ENCODE results near the gene PIGU.
"Not testable (repeated sequence)": the region's sequence is repeated elsewhere in the genome, so short reads cannot be mapped to it uniquely, and the experiment has no call there.

Gene PIGU

DNA sequence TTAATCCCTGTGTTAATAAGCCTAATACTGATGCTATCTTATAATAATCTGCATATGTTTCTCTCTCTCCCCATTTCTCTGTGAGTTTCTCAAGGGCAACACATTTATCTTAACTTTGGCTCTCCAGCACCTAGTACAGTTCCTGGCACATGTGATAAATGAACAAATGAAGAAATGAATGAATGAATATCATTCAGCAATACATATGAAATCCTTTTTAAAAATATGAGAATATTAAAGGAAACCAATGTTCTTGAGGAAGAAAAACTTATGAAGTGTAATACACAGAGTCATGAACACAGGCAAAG lies 55.9 kb downstream of the PIGU start:
- DNase-seq = no peak
- Histone ChIP-seq H2BK15ac (ENCODE audit: low read depth, poor library complexity, severe bottlenecking) (no peak overlapping the region), H3K9ac (ENCODE audit: low read length) (no peak overlapping the region), H3K36me3 (ENCODE audit: control insufficient read depth in 1 of 2, insufficient read depth in 2 of 2, low read depth in 1 of 2, low read length in 2 of 2) (peaks cover 9 to 16% of the 10 kb centered on the region in 2 experiments), H4K8ac (ENCODE audit: low read length) (no peak overlapping the region), H2BK5ac (ENCODE audit: low read depth, low read length, poor library complexity, severe bottlenecking) (no peak overlapping the region), H2AFZ (ENCODE audit: low read depth, low read length) (no peak overlapping the region), H2BK120ac (ENCODE audit: low read depth, low read length) (no peak overlapping the region), H3K4me1 (ENCODE audit: control insufficient read depth, insufficient read depth, low read depth, low read length) (no peaks in the 10 kb centered on the region), H3K23ac (ENCODE audit: low read length in 2 of 2) (no peak overlapping the region), H3K4ac (ENCODE audit: low read depth in 1 of 2, low read length in 2 of 2) (no peak overlapping the region), H3K27ac (ENCODE audit: low read length, poor library complexity, severe bottlenecking) (no peak overlapping the region), H2AK5ac (ENCODE audit: low read length, severe bottlenecking) (no peak overlapping the region), H3K14ac (ENCODE audit: low read length in 2 of 2) (no peak overlapping the region), H3K27me3 (ENCODE audit: control insufficient read depth in 1 of 2, insufficient read depth in 1 of 2, low read length in 2 of 2) (no peaks in the 10 kb centered on the region), H3K4me2 (ENCODE audit: low read length, poor library complexity, severe bottlenecking) (no peak overlapping the region), H4K91ac (ENCODE audit: low read length) (no peak overlapping the region), H3K79me1 (replicated peaks; ENCODE audit: low read length, poor library complexity, severe bottlenecking) (peaks cover 5% of the 10 kb centered on the region), H3K18ac (ENCODE audit: low read depth in 1 of 2, low read length in 2 of 2) (no peak overlapping the region), H2BK12ac (ENCODE audit: low read length in 2 of 2) (no peak overlapping the region), H3K4me3 (ENCODE audit: insufficient read depth in 1 of 2, low read depth in 1 of 2, low read length in 2 of 2) (no peak overlapping the region), H3K9me3 (ENCODE audit: control insufficient read depth, low read length) (no peaks in the 10 kb centered on the region)

DNA sequence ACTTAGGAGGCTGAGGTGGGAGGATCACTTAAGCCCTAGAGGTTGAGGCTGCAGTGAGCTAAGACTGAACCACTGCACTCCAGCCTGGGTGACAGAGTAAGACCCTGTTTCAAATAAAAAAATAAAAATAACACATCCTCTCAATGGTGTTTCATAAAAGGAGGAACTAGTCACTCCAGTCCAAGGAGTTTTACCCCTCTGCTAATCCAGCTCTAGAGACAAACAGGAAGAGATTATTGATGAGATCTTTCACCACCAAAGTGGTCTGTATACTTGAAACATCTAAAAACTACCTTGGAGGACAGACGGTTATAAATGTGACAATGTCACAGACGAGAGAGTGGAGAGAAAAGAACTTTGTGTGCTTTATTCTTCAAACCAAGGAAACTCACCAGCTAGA lies 58.2 kb downstream of the PIGU start:
- H2AFZ ChIP-seq (ENCODE audit: low read depth, low read length) = no peak overlapping the region
- H3K9me3 ChIP-seq (ENCODE audit: control insufficient read depth, low read length) = no peaks in the 10 kb centered on the region
- H4K91ac ChIP-seq (ENCODE audit: low read length) = no peak overlapping the region
- H4K8ac ChIP-seq (ENCODE audit: low read length) = no peak overlapping the region
- H3K4me3 ChIP-seq (ENCODE audit: insufficient read depth in 1 of 2, low read depth in 1 of 2, low read length in 2 of 2) = no peak overlapping the region
- no peaks in the 10 kb centered on the region for H3K4me1 ChIP-seq (ENCODE audit: control insufficient read depth, insufficient read depth, low read depth, low read length)
- no peak overlapping the region for H3K4me2 ChIP-seq (ENCODE audit: low read length, poor library complexity, severe bottlenecking)
- no peak overlapping the region for H2BK15ac ChIP-seq (ENCODE audit: low read depth, poor library complexity, severe bottlenecking)
- H3K18ac ChIP-seq (ENCODE audit: low read depth in 1 of 2, low read length in 2 of 2) = no peak overlapping the region
- no peak overlapping the region for H2BK5ac ChIP-seq (ENCODE audit: low read depth, low read length, poor library complexity, severe bottlenecking)
- no peak overlapping the region for H2BK12ac ChIP-seq (ENCODE audit: low read length in 2 of 2)
- peaks cover 5% of the 10 kb centered on the region for H3K79me1 ChIP-seq (replicated peaks; ENCODE audit: low read length, poor library complexity, severe bottlenecking)
- H3K9ac ChIP-seq (ENCODE audit: low read length) = no peak overlapping the region
- H2AK5ac ChIP-seq (ENCODE audit: low read length, severe bottlenecking) = no peak overlapping the region
- no peak overlapping the region for H3K27ac ChIP-seq (ENCODE audit: low read length, poor library complexity, severe bottlenecking)
- H3K27me3 ChIP-seq (ENCODE audit: control insufficient read depth in 1 of 2, insufficient read depth in 1 of 2, low read length in 2 of 2) = no peaks in the 10 kb centered on the region
- H3K36me3 ChIP-seq (ENCODE audit: control insufficient read depth in 1 of 2, insufficient read depth in 2 of 2, low read depth in 1 of 2, low read length in 2 of 2) = peaks cover 16 to 17% of the 10 kb centered on the region in 2 experiments
- WGBS = no CpG with 5 or more reads among the region's 2 CpGs
- no peak overlapping the region for H3K4ac ChIP-seq (ENCODE audit: low read depth in 1 of 2, low read length in 2 of 2)
- no peak overlapping the region for H3K23ac ChIP-seq (ENCODE audit: low read length in 2 of 2)
- DNase-seq = no peak
- no peak overlapping the region for H3K14ac ChIP-seq (ENCODE audit: low read length in 2 of 2)
- no peak overlapping the region for H2BK120ac ChIP-seq (ENCODE audit: low read depth, low read length)

DNA sequence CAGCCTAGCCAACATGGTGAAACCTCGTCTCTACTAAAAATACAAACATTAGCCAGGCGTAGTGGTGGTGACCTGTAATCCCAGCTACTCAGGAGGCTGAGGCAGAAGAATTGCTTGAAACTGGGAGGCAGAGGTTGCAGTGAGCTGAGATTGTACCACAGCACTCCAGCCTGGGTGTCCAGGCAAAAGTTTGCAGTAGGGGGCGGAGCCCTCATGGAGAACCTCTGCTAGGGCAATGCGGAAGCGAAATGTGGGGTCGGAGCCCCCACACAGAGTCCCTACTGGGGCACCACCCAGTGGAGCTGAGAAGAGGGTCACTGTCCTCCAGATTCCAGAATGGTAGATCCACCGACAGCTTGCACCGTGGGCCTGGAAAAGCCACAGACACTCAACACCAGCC lies 60.0 kb downstream of the PIGU start:
- H2BK5ac ChIP-seq (ENCODE audit: low read depth, low read length, poor library complexity, severe bottlenecking); H2AK5ac ChIP-seq (ENCODE audit: low read length, severe bottlenecking); H3K9me3 ChIP-seq (ENCODE audit: control insufficient read depth, low read length); H3K4me2 ChIP-seq (ENCODE audit: low read length, poor library complexity, severe bottlenecking); H2BK12ac ChIP-seq (ENCODE audit: low read length in 2 of 2); DNase-seq; H3K4me1 ChIP-seq (ENCODE audit: control insufficient read depth, insufficient read depth, low read depth, low read length); H2BK120ac ChIP-seq (ENCODE audit: low read depth, low read length); H3K4ac ChIP-seq (ENCODE audit: low read depth in 1 of 2, low read length in 2 of 2); H3K79me1 ChIP-seq (replicated peaks; ENCODE audit: low read length, poor library complexity, severe bottlenecking); H3K18ac ChIP-seq (ENCODE audit: low read depth in 1 of 2, low read length in 2 of 2); H4K91ac ChIP-seq (ENCODE audit: low read length); H3K27me3 ChIP-seq (ENCODE audit: control insufficient read depth in 1 of 2, insufficient read depth in 1 of 2, low read length in 2 of 2); H3K27ac ChIP-seq (ENCODE audit: low read length, poor library complexity, severe bottlenecking); H3K9ac ChIP-seq (ENCODE audit: low read length); H3K4me3 ChIP-seq (ENCODE audit: insufficient read depth in 1 of 2, low read depth in 1 of 2, low read length in 2 of 2); H4K8ac ChIP-seq (ENCODE audit: low read length); H2AFZ ChIP-seq (ENCODE audit: low read depth, low read length); H2BK15ac ChIP-seq (ENCODE audit: low read depth, poor library complexity, severe bottlenecking); H3K23ac ChIP-seq (ENCODE audit: low read length in 2 of 2); H3K14ac ChIP-seq (ENCODE audit: low read length in 2 of 2): not testable (repeated sequence)
- WGBS = 99% methylated on average over 8 of the region's 8 CpGs
- H3K36me3 ChIP-seq (ENCODE audit: control insufficient read depth in 1 of 2, insufficient read depth in 2 of 2, low read depth in 1 of 2, low read length in 2 of 2) = peaks cover 10 to 16% of the 10 kb centered on the region in 2 experiments

DNA sequence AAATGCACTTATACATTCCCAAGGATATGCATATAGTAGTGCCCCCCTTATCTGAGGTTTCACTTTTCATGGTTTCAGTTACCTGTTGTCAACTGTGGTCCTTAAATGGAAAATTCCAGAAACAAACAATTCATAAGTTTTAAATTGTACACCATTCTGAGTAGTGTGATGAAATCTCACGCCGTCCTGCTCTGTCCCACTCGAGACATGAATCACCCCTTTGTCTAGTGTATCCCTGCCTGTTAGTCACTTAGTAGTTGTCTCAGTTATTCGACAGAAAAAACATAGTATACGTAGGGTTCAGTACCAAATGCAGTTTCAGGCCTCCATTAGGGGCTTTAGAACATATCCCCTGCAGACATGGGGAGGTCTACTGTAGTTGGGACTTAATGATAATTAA lies 61.4 kb downstream of the PIGU start:
- no peak overlapping the region for H2AK5ac ChIP-seq (ENCODE audit: low read length, severe bottlenecking)
- H3K14ac ChIP-seq (ENCODE audit: low read length in 2 of 2) = no peak overlapping the region
- H2BK120ac ChIP-seq (ENCODE audit: low read depth, low read length) = no peak overlapping the region
- H3K27me3 ChIP-seq (ENCODE audit: control insufficient read depth in 1 of 2, insufficient read depth in 1 of 2, low read length in 2 of 2) = no peaks in the 10 kb centered on the region
- no peak overlapping the region for H2AFZ ChIP-seq (ENCODE audit: low read depth, low read length)
- H3K4me2 ChIP-seq (ENCODE audit: low read length, poor library complexity, severe bottlenecking) = no peak overlapping the region
- H4K8ac ChIP-seq (ENCODE audit: low read length) = no peak overlapping the region
- no peak overlapping the region for H3K18ac ChIP-seq (ENCODE audit: low read depth in 1 of 2, low read length in 2 of 2)
- no peak overlapping the region for H2BK12ac ChIP-seq (ENCODE audit: low read length in 2 of 2)
- no peak overlapping the region for H2BK5ac ChIP-seq (ENCODE audit: low read depth, low read length, poor library complexity, severe bottlenecking)
- no peak overlapping the region for H3K9ac ChIP-seq (ENCODE audit: low read length)
- H4K91ac ChIP-seq (ENCODE audit: low read length) = no peak overlapping the region
- H3K79me1 ChIP-seq (replicated peaks; ENCODE audit: low read length, poor library complexity, severe bottlenecking) = no peaks in the 10 kb centered on the region
- H3K4me3 ChIP-seq (ENCODE audit: insufficient read depth in 1 of 2, low read depth in 1 of 2, low read length in 2 of 2) = no peak overlapping the region
- H3K4me1 ChIP-seq (ENCODE audit: control insufficient read depth, insufficient read depth, low read depth, low read length) = no peaks in the 10 kb centered on the region
- no peak overlapping the region for H3K23ac ChIP-seq (ENCODE audit: low read length in 2 of 2)
- no peak overlapping the region for H3K4ac ChIP-seq (ENCODE audit: low read depth in 1 of 2, low read length in 2 of 2)
- peaks cover 5 to 17% of the 10 kb centered on the region in 2 experiments for H3K36me3 ChIP-seq (ENCODE audit: control insufficient read depth in 1 of 2, insufficient read depth in 2 of 2, low read depth in 1 of 2, low read length in 2 of 2)
- H2BK15ac ChIP-seq (ENCODE audit: low read depth, poor library complexity, severe bottlenecking) = no peak overlapping the region
- DNase-seq = peak; percentile 39
- 40% methylated on average over 3 of the region's 5 CpGs for WGBS
- H3K9me3 ChIP-seq (ENCODE audit: control insufficient read depth, low read length) = no peaks in the 10 kb centered on the region
- H3K27ac ChIP-seq (ENCODE audit: low read length, poor library complexity, severe bottlenecking) = no peak overlapping the region
